OCI-LY7 (cell line): Measurements from ENCODE around the gene ARL10.

Source experiments
- CTCF ChIP-seq: fragments of 200-600 bp; sonication (generic); conservative IDR thresholded peaks from 2 replicates; pipeline ENCODE4 v1.5.1; 2014; ENCODE audit warnings: mild to moderate bottlenecking, antibody characterized with exemption, low read length, moderate library complexity, mixed read lengths
- EZH2phosphoT487 ChIP-seq: fragments of 200-600 bp; sonication (generic); IDR thresholded peaks from 2 replicates; pipeline ENCODE4 v1.6.1; 2018; ENCODE audit warnings: low read depth, borderline replicate concordance, mild to moderate bottlenecking, mixed run types, antibody characterized with exemption, low read length, moderate library complexity, mixed read lengths

- TF ChIP-seq CTCF, result no peak
- TF ChIP-seq EZH2phosphoT487, result no peak
These were observed 28.8 kb downstream of the ARL10 start for GRCh38 chr5:176394096-176394495.
